NCI-H2196 (cell line): ENCODE data around the gene FGD6.
"Not testable (repeated sequence)": the region's sequence is repeated elsewhere in the genome, so short reads cannot be mapped to it uniquely, and the experiment has no call there.

ENCODE experiments used
- DNase-seq: peaks from one replicate; lab custom pipeline; 2025; ENCODE audit not compliant: unreplicated experiment; lab: John Stamatoyannopoulos, UW

The FGD6 gene

DNA sequence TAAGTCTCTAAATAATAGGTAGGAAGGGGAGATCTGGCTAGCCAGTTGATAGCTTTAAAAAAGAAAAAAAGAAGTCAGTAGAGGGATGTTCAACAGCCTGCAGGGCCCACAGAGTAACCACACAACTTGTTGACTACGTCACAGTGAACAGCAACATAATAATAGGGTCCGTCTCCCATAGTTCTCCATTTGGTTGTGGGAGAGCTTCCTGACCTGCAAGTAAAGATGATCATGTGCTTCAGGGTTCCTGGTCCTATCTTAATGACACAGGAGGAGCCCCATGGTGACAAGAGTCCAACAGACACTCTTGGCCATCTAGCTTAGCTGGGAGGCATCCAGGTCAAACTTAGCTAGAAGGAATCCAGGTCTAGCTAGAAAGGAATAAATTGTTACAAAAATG lies 36.2 kb downstream of the FGD6 start:
- no peak for DNase-seq

GRCh38 chr12:95179011-95179410 lies 38.3 kb downstream of the FGD6 start:
- no peak for DNase-seq

GRCh38 chr12:95178136-95178535 lies 39.1 kb downstream of the FGD6 start:
- no peak for DNase-seq

- no peak for DNase-seq
These were observed 40.0 kb downstream of the FGD6 start for GRCh38 chr12:95177201-95177768.

DNA sequence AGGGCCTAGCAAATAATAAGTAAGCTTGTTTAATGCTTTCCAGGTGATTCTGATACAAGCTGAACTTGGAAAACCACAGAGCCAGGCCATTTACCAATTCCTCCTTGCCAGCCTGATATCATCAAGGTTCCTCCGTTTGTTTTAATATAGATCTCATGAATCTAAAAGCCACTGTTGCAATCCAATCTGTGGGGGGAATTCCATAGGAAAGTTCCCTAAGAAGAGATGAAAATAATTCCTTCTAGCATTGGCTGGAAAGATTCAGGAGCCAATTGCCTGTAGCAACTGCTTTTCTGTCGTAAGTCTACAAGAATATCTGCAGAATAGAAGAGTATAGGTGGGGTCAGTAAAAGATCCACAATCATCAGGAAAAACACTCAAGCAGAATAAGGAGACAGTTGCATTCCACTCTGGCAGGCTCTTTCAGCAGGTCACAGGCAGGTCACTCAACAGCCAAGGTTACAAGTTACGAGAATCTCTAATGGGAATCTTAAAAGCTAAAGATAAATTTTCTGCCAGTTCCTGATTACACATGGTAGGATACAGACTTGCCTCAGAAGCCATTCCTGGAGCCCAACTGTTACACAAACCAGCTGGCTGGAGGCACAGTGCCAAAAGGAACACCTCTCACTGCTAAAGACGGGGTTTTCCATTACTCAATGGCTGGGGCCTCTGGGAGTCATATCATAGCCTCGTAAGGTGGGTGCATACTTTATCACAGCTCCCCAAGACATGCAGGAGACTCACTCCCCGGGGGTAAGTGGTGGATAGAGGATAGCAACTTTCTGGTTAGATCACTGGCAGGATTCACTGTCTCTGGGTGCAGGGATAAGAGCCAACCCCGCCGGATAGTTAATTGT lies 43.6 kb downstream of the FGD6 start:
- DNase-seq = peak; percentile 16

- no peak for DNase-seq
These were observed 47.9 kb downstream of the FGD6 start for GRCh38 chr12:95169368-95169767.

DNA sequence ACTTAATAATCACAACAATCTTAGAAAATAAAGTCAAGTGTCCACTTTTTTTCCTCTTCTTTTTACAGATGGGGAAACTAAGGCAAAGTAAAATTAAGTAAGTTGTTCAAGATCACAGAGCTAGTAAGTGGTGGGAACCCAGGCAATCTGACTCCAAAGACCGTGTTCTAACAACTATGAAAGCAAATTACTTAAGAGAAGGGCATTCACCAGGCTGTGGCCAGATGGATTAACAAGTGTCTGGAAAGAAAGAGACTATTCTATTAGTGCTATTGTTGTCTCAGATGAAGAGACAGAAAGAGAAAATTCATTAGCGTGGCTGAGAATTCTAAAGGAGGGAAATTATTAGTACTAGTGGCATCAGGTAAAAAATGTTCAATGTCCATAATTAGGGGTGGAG lies 48.5 kb downstream of the FGD6 start:
- no peak for DNase-seq

- DNase-seq = no peak
These were observed 52.6 kb downstream of the FGD6 start for GRCh38 chr12:95164656-95165055.

- no peak for DNase-seq
These were observed 58.3 kb downstream of the FGD6 start for GRCh38 chr12:95158919-95159318.

GRCh38 chr12:95151821-95152220 lies 65.4 kb downstream of the FGD6 start:
- DNase-seq = no peak

DNA sequence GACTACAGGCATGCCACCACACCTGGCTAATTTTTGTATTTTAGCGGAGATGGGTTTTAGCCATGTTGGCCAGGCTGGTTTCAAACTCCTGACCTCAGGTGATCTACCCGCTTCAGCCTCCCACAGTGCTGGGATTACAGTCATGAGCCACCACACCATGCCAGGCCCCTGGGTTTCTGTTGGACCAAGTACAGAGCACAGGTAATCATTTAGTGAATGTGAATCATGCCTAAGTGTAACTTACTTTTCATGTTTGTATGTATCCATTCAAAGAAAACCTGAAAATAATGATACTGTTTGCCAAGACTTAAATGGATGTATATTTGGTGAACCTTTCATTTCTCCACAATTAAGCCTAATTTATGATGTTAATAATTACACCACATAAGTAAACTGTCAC lies 65.9 kb downstream of the FGD6 start:
- no peak for DNase-seq

- DNase-seq = no peak
These were observed 66.8 kb downstream of the FGD6 start for GRCh38 chr12:95150501-95150900.

DNA sequence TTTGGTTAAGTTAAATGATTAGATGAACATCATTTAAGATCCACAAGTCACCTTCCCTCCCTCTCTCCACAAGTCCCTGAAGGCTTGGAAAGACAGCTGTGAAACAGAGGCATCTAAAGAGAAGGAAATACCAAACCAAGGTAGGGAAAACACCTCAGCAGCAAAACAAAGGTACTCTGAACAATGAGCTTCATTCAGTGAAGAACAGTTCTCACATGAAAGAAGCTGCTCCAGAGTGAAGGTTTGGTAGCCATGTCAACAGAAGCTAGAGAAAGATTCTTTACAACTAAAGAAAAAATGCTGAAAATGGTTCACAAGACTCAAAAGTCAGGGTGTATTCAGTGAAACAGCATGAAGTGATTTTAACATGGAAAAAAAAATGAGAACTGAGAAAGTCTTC lies 69.4 kb downstream of the FGD6 start:
- no peak for DNase-seq

DNA sequence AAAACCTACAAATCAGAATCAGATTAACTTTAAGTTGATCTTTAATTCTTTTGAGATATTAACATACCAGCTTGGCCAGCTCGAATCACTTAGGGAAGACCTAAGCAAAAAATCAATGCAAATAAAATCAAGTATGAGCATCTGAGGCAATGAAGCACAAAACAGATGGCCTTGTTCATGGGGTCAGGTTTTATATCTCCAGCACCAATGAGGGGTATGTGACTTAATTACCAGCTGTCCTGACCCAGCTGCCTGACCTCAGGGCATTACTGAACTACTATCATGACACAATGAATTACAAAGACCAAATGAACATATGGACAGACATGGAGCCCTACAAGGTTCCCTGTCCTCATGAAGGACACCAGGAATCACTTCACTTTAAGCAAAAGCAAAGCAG lies 70.5 kb downstream of the FGD6 start:
- DNase-seq = no peak

DNA sequence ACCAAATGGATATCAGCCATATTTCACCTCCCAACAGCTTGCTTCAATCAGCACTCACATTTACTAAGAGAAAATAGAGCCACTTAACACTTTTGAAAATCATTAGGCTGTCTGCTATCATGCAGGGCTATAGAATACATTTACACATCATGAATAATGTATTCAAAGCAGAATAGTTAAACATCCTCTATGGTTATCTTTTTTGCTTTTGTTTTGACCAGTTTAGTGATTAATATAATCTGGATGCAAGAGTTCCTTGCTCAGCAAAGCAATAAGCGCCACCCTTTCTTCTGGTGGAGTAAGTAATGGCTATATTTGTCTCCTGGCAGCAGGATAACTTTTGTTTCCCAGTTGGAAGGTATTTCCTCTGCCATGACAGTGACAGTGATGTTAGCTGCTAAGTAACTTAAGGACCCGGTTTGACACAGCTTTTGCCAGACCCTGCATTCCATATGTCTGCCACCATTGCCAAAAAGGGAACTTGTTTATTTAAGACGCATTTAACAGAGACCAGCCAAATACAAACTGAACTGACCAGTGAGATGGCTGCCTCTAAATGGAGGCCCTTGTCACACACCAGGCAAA lies 73.6 kb downstream of the FGD6 start:
- no peak for DNase-seq

GRCh38 chr12:95142431-95143151 lies 74.7 kb downstream of the FGD6 start:
- DNase-seq = no peak

DNA sequence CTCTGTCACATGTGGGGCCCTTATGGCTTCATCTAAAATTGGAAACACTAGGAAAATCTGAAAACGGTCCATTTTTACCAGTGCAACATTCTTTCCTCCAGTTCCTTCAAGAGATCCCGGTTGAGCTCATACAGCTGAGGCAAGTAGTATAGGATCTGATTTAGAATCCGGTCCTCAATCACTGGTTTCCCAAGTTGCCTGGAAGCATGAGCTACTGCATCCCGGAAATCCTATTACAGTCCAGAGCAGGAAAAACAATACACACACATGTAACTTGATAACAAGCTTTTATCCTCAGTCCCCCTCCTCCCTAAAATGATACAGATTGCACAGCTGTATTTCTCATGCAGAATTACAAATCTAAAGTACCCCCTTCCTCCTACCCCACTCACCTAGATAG lies 76.0 kb downstream of the FGD6 start:
- no peak for DNase-seq

- not testable (repeated sequence) for DNase-seq
These were observed 79.2 kb downstream of the FGD6 start for GRCh38 chr12:95138031-95138430.

GRCh38 chr12:95136598-95136997 lies 80.7 kb downstream of the FGD6 start:
- DNase-seq = no peak

- DNase-seq = no peak
These were observed 83.2 kb downstream of the FGD6 start for GRCh38 chr12:95134085-95134484.

DNA sequence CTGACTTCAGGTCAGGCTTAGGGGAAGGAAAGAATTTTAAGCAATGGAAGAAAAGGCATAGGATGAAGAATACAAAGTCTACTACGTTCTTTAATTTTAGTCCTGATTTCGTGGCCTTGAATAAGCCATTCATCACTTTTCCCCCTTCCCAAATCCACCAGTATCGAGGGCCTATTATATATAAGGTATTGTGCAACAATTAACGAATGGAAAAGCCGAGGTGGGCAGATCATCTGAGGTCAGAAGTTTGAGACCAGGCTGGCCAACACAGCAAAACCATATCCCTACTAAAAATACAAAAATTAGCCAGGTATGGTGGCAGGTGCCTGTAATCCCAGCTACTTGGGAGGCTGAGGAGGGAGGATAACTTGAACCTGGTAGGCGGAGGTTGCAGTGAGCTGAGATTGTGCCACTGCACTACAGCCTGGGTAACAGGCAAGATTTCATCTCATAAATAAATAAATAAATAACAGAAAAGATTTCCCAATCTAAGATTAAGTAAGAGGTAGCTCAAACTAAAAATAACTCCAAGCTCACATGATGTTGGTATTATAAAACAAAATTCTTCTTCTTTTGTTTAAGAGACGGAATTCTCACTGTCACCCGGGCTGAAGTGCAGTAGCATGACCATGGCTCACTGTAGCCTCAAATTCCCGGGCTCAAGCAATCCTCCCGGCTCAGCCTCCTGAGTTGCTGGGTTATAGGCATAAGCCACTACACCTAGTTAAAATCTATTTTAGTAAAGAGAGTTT lies 85.5 kb downstream of the FGD6 start:
- DNase-seq = no peak
